Liver (tissue), 9 donors: ENCODE results near the gene KRT16. TPM values are rescaled to one million over a fixed set of nuclear protein-coding genes. Genes with fewer than 3 reads are reported as not detected.

ENCODE experiments used
- DNase-seq: peaks from one replicate; pipeline ENCODE4 v3.0.0-alpha.2; 2017; ENCODE audit warnings: low spot score
- H3K27ac ChIP-seq, 2 donors: one replicate each; pipeline ENCODE4 v1.7.0; 2013; ENCODE audit warnings: inconsistent platforms in 2 of 2, low read length in 2 of 2, control low read depth in 1 of 2, low read depth in 1 of 2, mild to moderate bottlenecking in 1 of 2
- H3K27me3 ChIP-seq, 4 donors: one replicate each; pipeline versions ENCODE4 v1.6.1 to v1.7.0; 2013; ENCODE audit warnings: low read length in 3 of 4, inconsistent platforms in 1 of 4, mild to moderate bottlenecking in 1 of 4, moderate library complexity in 1 of 4; ENCODE audit not compliant: control insufficient read depth in 4 of 4, insufficient read depth in 4 of 4
- H3K36me3 ChIP-seq, 4 donors: one replicate each; pipeline versions ENCODE4 v1.6.1 to v1.7.0; 2013; ENCODE audit warnings: low read length in 3 of 4, mild to moderate bottlenecking in 3 of 4, low read depth in 1 of 4, moderate library complexity in 1 of 4; ENCODE audit not compliant: control insufficient read depth in 4 of 4, insufficient read depth in 3 of 4
- H3K4me1 ChIP-seq, 4 donors: one replicate each; pipeline versions ENCODE4 v1.6.1 to v1.7.0; 2013; ENCODE audit warnings: low read length in 3 of 4, mild to moderate bottlenecking in 3 of 4, moderate library complexity in 1 of 4; ENCODE audit not compliant: control insufficient read depth in 4 of 4, insufficient read depth in 4 of 4
- H3K4me3 ChIP-seq, 3 donors: one replicate each; pipeline versions ENCODE4 v1.6.1 to v1.7.0; 2013; ENCODE audit warnings: low read length in 3 of 3, control low read depth in 1 of 3, low read depth in 1 of 3, mild to moderate bottlenecking in 1 of 3
- H3K9ac ChIP-seq, 2 donors: one replicate each; pipeline ENCODE4 v1.7.0; 2013; ENCODE audit warnings: low read length in 2 of 2, mild to moderate bottlenecking in 2 of 2, moderate library complexity in 2 of 2, control low read depth in 1 of 2, low read depth in 1 of 2
- H3K9me3 ChIP-seq, 4 donors: one replicate each; pipeline versions ENCODE4 v1.6.1 to v1.7.0; 2013; ENCODE audit warnings: low read length in 3 of 4; ENCODE audit not compliant: control insufficient read depth in 4 of 4
- CTCF ChIP-seq: fragments of 150-350 bp; IDR thresholded peaks from 2 replicates; pipeline ENCODE4 v1.5.1; 2017; ENCODE audit warnings: improper control_type of control experiment, low read depth, low read length; ENCODE audit not compliant: missing input control
- EGR1 ChIP-seq, 2 donors: IDR thresholded peaks; 2 replicates each; pipeline ENCODE4 v1.6.1; 2016 to 2018; ENCODE audit warnings: antibody characterized with exemption in 2 of 2, low read depth in 2 of 2
- GABPA ChIP-seq, 2 donors: IDR thresholded peaks in 1 of 2; conservative IDR thresholded peaks in 1 of 2; 2 replicates each; pipeline ENCODE4 v1.6.1; 2016; ENCODE audit warnings: antibody characterized with exemption in 2 of 2, mild to moderate bottlenecking in 1 of 2, moderate library complexity in 1 of 2
- HNF4G ChIP-seq: IDR thresholded peaks from 2 replicates; pipeline ENCODE4 v1.6.1; 2016; ENCODE audit warnings: antibody characterized with exemption
- JUND ChIP-seq, 2 donors: IDR thresholded peaks; 2 replicates each; pipeline ENCODE4 v1.6.1; 2016; ENCODE audit warnings: antibody characterized with exemption in 2 of 2
- RAD21 ChIP-seq, 2 donors: IDR thresholded peaks; 2 replicates each; pipeline ENCODE4 v1.6.1; 2016; ENCODE audit warnings: antibody characterized with exemption in 2 of 2, mild to moderate bottlenecking in 2 of 2
- REST ChIP-seq: IDR thresholded peaks from 2 replicates; pipeline ENCODE4 v1.6.1; 2016; ENCODE audit warnings: antibody characterized with exemption, mild to moderate bottlenecking
- SP1 ChIP-seq: IDR thresholded peaks from 2 replicates; pipeline ENCODE4 v1.6.1; 2018; ENCODE audit warnings: antibody characterized with exemption, mild to moderate bottlenecking
- TAF1 ChIP-seq: conservative IDR thresholded peaks from 2 replicates; pipeline ENCODE4 v1.6.1; 2016; ENCODE audit warnings: antibody characterized with exemption, mild to moderate bottlenecking
- WGBS: extraction: QIAGEN DNeasy Blood & Tissue Kit; methylation state at CpG from one replicate; pipeline ENCODE4 v1.1.7; 2013; 5-methylcytosine and 5-hydroxymethylcytosine counted together
- polyA plus RNA-seq, 2 donors: library from polyadenylated mRNA; stranded (reverse) in 1 of 2; unstranded in 1 of 2; fragments of 200-250 nt in 1 of 2; fragments of >200 nt in 1 of 2; fragmentation: Nextera tagmentation in 1 of 2; extraction: Ambion mirVana in 1 of 2; gene quantifications; one replicate each; pipeline versions ENCODE4 v1.2.1 to v1.2.3, GENCODE V29; 2013 to 2015
- total RNA-seq, 2 donors: library from RNA; depleted of rRNA; stranded (reverse); fragments of >200 nt; gene quantifications; one replicate each; pipeline ENCODE4 v1.2.3, GENCODE V29; 2014
- donor health status: healthy.
- donor health status: healthy.
- donor health status: healthy.
- donor health status: healthy.
- donor health status: healthy.

KRT16 gene
- total and polyA plus RNA-seq, 4 donors, result not detected

- H3K9me3 ChIP-seq, result no peaks in the 10 kb centered on the region
- H3K9ac ChIP-seq, result no peak overlapping the region
- no peaks in the 10 kb centered on the region for H3K4me1 ChIP-seq
- TF ChIP-seq RAD21 (IDR thresholded peaks at IDR 0.05) (no peak), CTCF (no peak), REST (no peak), HNF4G (no peak), TAF1 (no peak), GABPA (IDR thresholded peaks at IDR 0.05 in 1 of 2, conservative IDR thresholded peaks at IDR 0.05 in 1 of 2) (no peak), EGR1 (IDR thresholded peaks at IDR 0.05; ENCODE audit: low read depth in 2 of 2) (no peak), SP1 (no peak)
- 85% methylated on average over 16 of the region's 16 CpGs for WGBS
- H3K27me3 ChIP-seq, result no peaks in the 10 kb centered on the region
- DNase-seq, result no peak
- no peak overlapping the region for H3K4me3 ChIP-seq
- no peak overlapping the region for H3K27ac ChIP-seq
- no peaks in the 10 kb centered on the region for H3K36me3 ChIP-seq
Measured at GRCh38 chr17:41656249-41657023, 43.9 kb upstream of the KRT16 start.

- TF ChIP-seq CTCF (no peak), TAF1 (no peak), JUND (IDR thresholded peaks at IDR 0.05) (no peak), HNF4G (no peak)
- Histone ChIP-seq H3K4me1 (no peaks in the 10 kb centered on the region), H3K4me3 (no peak overlapping the region), H3K27ac (no peak overlapping the region), H3K9me3 (no peaks in the 10 kb centered on the region), H3K36me3 (no peaks in the 10 kb centered on the region), H3K9ac (no peak overlapping the region), H3K27me3 (no peaks in the 10 kb centered on the region)
- 71% methylated on average over 18 of the region's 18 CpGs for WGBS
- DNase-seq, result no peak
Measured at GRCh38 chr17:41655611-41656111, 43.1 kb upstream of the KRT16 start.
